HepG2 (cell line): ENCODE results near the gene PPP6R2. TPM values are rescaled to one million over a fixed set of nuclear protein-coding genes. Genes with fewer than 3 reads are reported as not detected.

Experiments used
- ATF5 ChIP-seq: sonication (generic); formaldehyde crosslinking; IDR thresholded peaks from 2 replicates; pipeline ENCODE4 v1.4.0; 2020; ENCODE audit warnings: mild to moderate bottlenecking, low read depth, missing genetic modification reagents
- ISL2 ChIP-seq: sonication (generic); formaldehyde crosslinking; IDR thresholded peaks from 2 replicates; pipeline ENCODE4 v1.5.0; 2020; ENCODE audit warnings: missing genetic modification reagents
- PITX1 ChIP-seq: sonication (generic); formaldehyde crosslinking; IDR thresholded peaks from 2 replicates; pipeline ENCODE4 v1.5.1; 2020; ENCODE audit warnings: mild to moderate bottlenecking, missing genetic modification reagents
- POLR2AphosphoS5 ChIP-seq: IDR thresholded peaks from 2 replicates; pipeline ENCODE4 v1.6.1; 2012; ENCODE audit warnings: low read depth, low read length
- RERE ChIP-seq: IDR thresholded peaks from 2 replicates; pipeline ENCODE4 v1.6.1; 2016; ENCODE audit warnings: low read depth, missing genetic modification reagents, missing compliant biosample characterization
- THAP9 ChIP-seq: sonication (generic); formaldehyde crosslinking; IDR thresholded peaks from 2 replicates; pipeline ENCODE4; 2020; ENCODE audit warnings: missing genetic modification reagents, mild to moderate bottlenecking, borderline replicate concordance
- ZBTB37 ChIP-seq: sonication (generic); formaldehyde crosslinking; IDR thresholded peaks from 2 replicates; pipeline ENCODE4 v1.4.0; 2020; ENCODE audit warnings: mild to moderate bottlenecking, missing genetic modification reagents
- ZFYVE20 ChIP-seq: sonication (generic); formaldehyde crosslinking; IDR thresholded peaks from 2 replicates; pipeline ENCODE4 v1.8.0; 2023; ENCODE audit warnings: low read depth, mild to moderate bottlenecking, moderate library complexity, missing genetic modification reagents, borderline replicate concordance
- ZNF256 ChIP-seq: sonication (generic); formaldehyde crosslinking; conservative IDR thresholded peaks from 2 replicates; pipeline ENCODE4 v1.4.0; 2020; ENCODE audit warnings: missing genetic modification reagents
- ZNF546 ChIP-seq: sonication (generic); formaldehyde crosslinking; conservative IDR thresholded peaks from 2 replicates; pipeline ENCODE4 v1.8.1; 2023; ENCODE audit warnings: mild to moderate bottlenecking, missing genetic modification reagents
- ZNF782 ChIP-seq: sonication (generic); formaldehyde crosslinking; IDR thresholded peaks from 2 replicates; pipeline ENCODE4 v1.4.0; 2020; ENCODE audit warnings: missing genetic modification reagents, mild to moderate bottlenecking, borderline replicate concordance
- polyA plus RNA-seq, 8 experiments: library from polyadenylated mRNA; depleted of rRNA in 3 of 8; stranded (reverse) in 7 of 8; unstranded in 1 of 8; fragments of >200 nt; fragmentation: Illumina TruSeq in 4 of 8; extraction: Trizol in 4 of 8; gene quantifications; 2 replicates each; pipeline versions ENCODE4 v1.2.1 to v1.2.3, GENCODE V29; 2011 to 2016; ENCODE audit warnings: low read depth in 4 of 8, missing spikeins in 1 of 8, mixed read lengths in 1 of 8; ENCODE audit not compliant: insufficient read depth in 1 of 8
- total RNA-seq, 5 experiments: library from RNA; depleted of rRNA; stranded (reverse); fragments of >200 nt; fragmentation: Illumina TruSeq; extraction: Trizol; gene quantifications; 2 replicates each; pipeline ENCODE4 v1.2.3, GENCODE V29; 2016; ENCODE audit warnings: low read depth in 1 of 5
- TF ChIP-seq, protein P1 (sequence below): sonication (generic); formaldehyde crosslinking; IDR thresholded peaks from 2 replicates; pipeline ENCODE4 v1.5.1; 2020; ENCODE audit warnings: mild to moderate bottlenecking, moderate library complexity, missing genetic modification reagents
- TF ChIP-seq, protein P2 (sequence below): sonication (generic); formaldehyde crosslinking; IDR thresholded peaks from 2 replicates; pipeline ENCODE4 v1.8.0; 2022; ENCODE audit warnings: missing genetic modification reagents, mild to moderate bottlenecking, borderline replicate concordance

The PPP6R2 gene
- total and polyA plus RNA-seq, 2 of the 13 experiments (the other 11 are each of a cell fraction or from before 2014, with no cell fraction given): 55.0 to 102 TPM

- TF ChIP-seq PITX1 (CRISPR knock-in tag): peak; percentile 76
- TF ChIP-seq POLR2AphosphoS5: 0 out of 2 replicates have a peak, but pooled peaks have one; percentile 42
- peak; percentile 80; the same call in 1 of the 2 replicates for TF ChIP-seq ZNF782 (CRISPR knock-in tag)
- 0 out of 2 replicates have a peak, but pooled peaks have one; percentile 30 for TF ChIP-seq ZFYVE20
- TF ChIP-seq ISL2 (CRISPR knock-in tag): peak; percentile 74
- 0 out of 2 replicates have a peak, but pooled peaks have one; percentile 19 for TF ChIP-seq ATF5 (CRISPR knock-in tag)
- peak; percentile 64; the same call in 1 of the 2 replicates for TF ChIP-seq THAP9 (CRISPR knock-in tag)
- TF ChIP-seq, protein P1, sequence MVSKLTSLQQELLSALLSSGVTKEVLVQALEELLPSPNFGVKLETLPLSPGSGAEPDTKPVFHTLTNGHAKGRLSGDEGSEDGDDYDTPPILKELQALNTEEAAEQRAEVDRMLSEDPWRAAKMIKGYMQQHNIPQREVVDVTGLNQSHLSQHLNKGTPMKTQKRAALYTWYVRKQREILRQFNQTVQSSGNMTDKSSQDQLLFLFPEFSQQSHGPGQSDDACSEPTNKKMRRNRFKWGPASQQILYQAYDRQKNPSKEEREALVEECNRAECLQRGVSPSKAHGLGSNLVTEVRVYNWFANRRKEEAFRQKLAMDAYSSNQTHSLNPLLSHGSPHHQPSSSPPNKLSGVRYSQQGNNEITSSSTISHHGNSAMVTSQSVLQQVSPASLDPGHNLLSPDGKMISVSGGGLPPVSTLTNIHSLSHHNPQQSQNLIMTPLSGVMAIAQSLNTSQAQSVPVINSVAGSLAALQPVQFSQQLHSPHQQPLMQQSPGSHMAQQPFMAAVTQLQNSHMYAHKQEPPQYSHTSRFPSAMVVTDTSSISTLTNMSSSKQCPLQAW (CRISPR knock-in tag): peak; percentile 90
- TF ChIP-seq, protein P2, sequence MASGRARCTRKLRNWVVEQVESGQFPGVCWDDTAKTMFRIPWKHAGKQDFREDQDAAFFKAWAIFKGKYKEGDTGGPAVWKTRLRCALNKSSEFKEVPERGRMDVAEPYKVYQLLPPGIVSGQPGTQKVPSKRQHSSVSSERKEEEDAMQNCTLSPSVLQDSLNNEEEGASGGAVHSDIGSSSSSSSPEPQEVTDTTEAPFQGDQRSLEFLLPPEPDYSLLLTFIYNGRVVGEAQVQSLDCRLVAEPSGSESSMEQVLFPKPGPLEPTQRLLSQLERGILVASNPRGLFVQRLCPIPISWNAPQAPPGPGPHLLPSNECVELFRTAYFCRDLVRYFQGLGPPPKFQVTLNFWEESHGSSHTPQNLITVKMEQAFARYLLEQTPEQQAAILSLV (CRISPR knock-in tag): no peak
- 0 out of 2 replicates have a peak, but pooled peaks have one; percentile 55 for TF ChIP-seq ZNF256
- no peak for TF ChIP-seq ZNF546 (CRISPR knock-in tag)
- peak; percentile 87 for TF ChIP-seq ZBTB37 (CRISPR knock-in tag)
- TF ChIP-seq RERE (CRISPR knock-in tag): peak; percentile 63; the same call in 1 of the 2 replicates
Measured at GRCh38 chr22:50293441-50294318, 49.4 kb upstream of the PPP6R2 start (continued).
